IMR-90 (cell line): ENCODE data around the gene LCNL1. TPM values are rescaled to one million over a fixed set of nuclear protein-coding genes. Genes with fewer than 3 reads are reported as not detected.

Experiments used
- ATAC-seq: fragments of 200-7000 bp; cut with Tn5 transposase; 2 replicates; pipeline ENCODE4 v1.9.1; 2020; ENCODE audit warnings: low read depth, mild to moderate bottlenecking, moderate library complexity
- BruUV-seq: library from RNA; stranded (reverse); fragments of 400-500 nt; replicated peaks from 2 replicates; lab custom pipeline; 2021; lab: Mats Ljungman, UMichigan
- CTCF ChIA-PET: fragments of 300-600 bp; formaldehyde crosslinking; extraction: SDS; loops from one replicate; lab custom pipeline; 2021; ENCODE audit warnings: antibody characterized with exemption; lab: Yijun Ruan, JAX
- POLR2A ChIA-PET: fragments of 300-600 bp; sonication (Branson Sonifier 250); formaldehyde crosslinking; loops from one replicate; lab custom pipeline; 2022; ENCODE audit warnings: antibody characterized with exemption; ENCODE audit not compliant: unreplicated experiment; lab: Charles Lee
- DNase-seq: peaks from one replicate; pipeline ENCODE4 v3.0.0; 2013
- H2AFZ ChIP-seq: replicated peaks from 2 replicates; pipeline ENCODE3; 2013; ENCODE audit warnings: low read length, mild to moderate bottlenecking; ENCODE audit not compliant: poor library complexity
- H2AK5ac ChIP-seq: 2 replicates; pipeline ENCODE4 v1.6.1; 2013; ENCODE audit warnings: low read depth, low read length, inconsistent platforms
- H2AK9ac ChIP-seq: replicated peaks from 2 replicates; pipeline ENCODE3; 2013; ENCODE audit warnings: mild to moderate bottlenecking, low read depth, low read length, moderate library complexity; ENCODE audit not compliant: poor library complexity
- H2BK120ac ChIP-seq: 2 replicates; pipeline ENCODE4 v1.6.1; 2013; ENCODE audit warnings: low read depth, low read length, inconsistent platforms
- H2BK15ac ChIP-seq: 3 replicates; pipeline ENCODE4 v1.6.1; 2013; ENCODE audit warnings: low read depth, low read length, inconsistent platforms
- H2BK20ac ChIP-seq: 2 replicates; pipeline ENCODE4 v1.6.1; 2013; ENCODE audit warnings: low read depth, mild to moderate bottlenecking, inconsistent platforms, low read length, moderate library complexity
- H2BK5ac ChIP-seq: 2 replicates; pipeline ENCODE4 v1.6.1; 2013; ENCODE audit warnings: mild to moderate bottlenecking, low read depth, low read length, inconsistent platforms; ENCODE audit not compliant: poor library complexity, severe bottlenecking
- H3K14ac ChIP-seq: replicated peaks from 2 replicates; pipeline ENCODE4 v1.6.1; 2013; ENCODE audit warnings: low read depth, low read length, inconsistent platforms
- H3K18ac ChIP-seq: 2 replicates; pipeline ENCODE4 v1.6.1; 2013; ENCODE audit warnings: low read depth, low read length, control low read depth
- H3K23ac ChIP-seq: 2 replicates; pipeline ENCODE4 v1.6.1; 2013; ENCODE audit warnings: low read depth, low read length, inconsistent platforms
- H3K27ac ChIP-seq: 2 replicates; pipeline ENCODE4 v1.5.1; 2013; ENCODE audit warnings: mild to moderate bottlenecking, control low read depth, low read length; ENCODE audit not compliant: insufficient read depth
- H3K27me3 ChIP-seq: 2 replicates; pipeline ENCODE4 v1.6.1; 2013; ENCODE audit warnings: low read length; ENCODE audit not compliant: control insufficient read depth, insufficient read depth
- H3K36me3 ChIP-seq: 2 replicates; pipeline ENCODE4 v1.6.1; 2013; ENCODE audit warnings: low read length, mixed read lengths; ENCODE audit not compliant: control insufficient read depth, insufficient read depth
- H3K4ac ChIP-seq: 2 replicates; pipeline ENCODE4 v1.6.1; 2013; ENCODE audit warnings: low read depth, low read length, inconsistent platforms
- H3K4me1 ChIP-seq: 2 replicates; pipeline ENCODE4 v1.6.1; 2013; ENCODE audit warnings: low read length, mixed read lengths; ENCODE audit not compliant: control insufficient read depth, insufficient read depth
- H3K4me2 ChIP-seq: 2 replicates; pipeline ENCODE4 v1.6.1; 2013; ENCODE audit warnings: low read depth, mild to moderate bottlenecking, control low read depth, low read length, moderate library complexity
- H3K4me3 ChIP-seq: 2 replicates; pipeline ENCODE4 v1.5.1; 2013; ENCODE audit warnings: low read depth, mild to moderate bottlenecking, control low read depth, low read length, moderate library complexity; ENCODE audit not compliant: insufficient read depth
- H3K56ac ChIP-seq: 2 replicates; pipeline ENCODE4 v1.6.1; 2013; ENCODE audit warnings: low read length, inconsistent platforms; ENCODE audit not compliant: insufficient read depth; ENCODE audit errors: extremely low read depth
- H3K79me1 ChIP-seq, 2 experiments: 2 replicates each; pipeline ENCODE4 v1.6.1; 2013; ENCODE audit warnings: low read length in 2 of 2, inconsistent platforms in 1 of 2, low read depth in 1 of 2
- H3K9ac ChIP-seq: 2 replicates; pipeline ENCODE4 v1.6.1; 2013; ENCODE audit warnings: low read depth, low read length, control low read depth
- H3K9me1 ChIP-seq: 2 replicates; pipeline ENCODE4 v1.6.1; 2013; ENCODE audit warnings: low read length, inconsistent platforms; ENCODE audit not compliant: insufficient read depth
- H3K9me3 ChIP-seq: 2 replicates; pipeline ENCODE4 v1.6.1; 2013; ENCODE audit warnings: low read length; ENCODE audit not compliant: control insufficient read depth, insufficient read depth
- H4K20me1 ChIP-seq: 2 replicates; pipeline ENCODE4 v1.6.1; 2013; ENCODE audit warnings: low read length, inconsistent platforms; ENCODE audit not compliant: insufficient read depth
- H4K5ac ChIP-seq: 2 replicates; pipeline ENCODE4 v1.6.1; 2013; ENCODE audit warnings: mild to moderate bottlenecking, low read depth, low read length, control low read depth
- H4K8ac ChIP-seq, 2 experiments: 2 replicates each; pipeline ENCODE4 v1.6.1; 2013; ENCODE audit warnings: low read depth in 2 of 2, low read length in 2 of 2, control low read depth in 1 of 2, inconsistent platforms in 1 of 2
- H4K91ac ChIP-seq: 2 replicates; pipeline ENCODE4 v1.6.1; 2013; ENCODE audit warnings: low read depth, low read length, inconsistent platforms; ENCODE audit not compliant: insufficient read depth
- BHLHE40 ChIP-seq: fragments of 150-350 bp; IDR thresholded peaks from 2 replicates; pipeline ENCODE4 v1.6.1; 2016; ENCODE audit warnings: mild to moderate bottlenecking, low read depth, low read length
- CEBPB ChIP-seq: IDR thresholded peaks from 2 replicates; pipeline ENCODE4 v1.6.1; 2012; ENCODE audit warnings: low read depth, low read length, improper control_type of control experiment
- CHD1 ChIP-seq: IDR thresholded peaks from 2 replicates; pipeline ENCODE4 v1.6.1; 2012; ENCODE audit warnings: low read depth, low read length, improper control_type of control experiment
- FOS ChIP-seq: fragments of 150-350 bp; IDR thresholded peaks from 2 replicates; pipeline ENCODE4 v1.6.1; 2016; ENCODE audit warnings: low read depth, low read length
- MAFK ChIP-seq: IDR thresholded peaks from 2 replicates; pipeline ENCODE4 v1.6.1; 2012; ENCODE audit warnings: low read depth, low read length, improper control_type of control experiment
- MAZ ChIP-seq: IDR thresholded peaks from 2 replicates; pipeline ENCODE4 v1.6.1; 2012; ENCODE audit warnings: low read depth, mild to moderate bottlenecking, low read length, improper control_type of control experiment, moderate library complexity, borderline replicate concordance
- MXI1 ChIP-seq: IDR thresholded peaks from 2 replicates; pipeline ENCODE4 v1.6.1; 2012; ENCODE audit warnings: low read depth, mild to moderate bottlenecking, low read length, moderate library complexity, borderline replicate concordance
- NFE2L2 ChIP-seq: fragments of 150-350 bp; IDR thresholded peaks from 2 replicates; pipeline ENCODE4 v1.6.1; 2016; ENCODE audit warnings: low read depth, mild to moderate bottlenecking, low read length
- POLR2A ChIP-seq: IDR thresholded peaks from 2 replicates; pipeline ENCODE4 v1.6.1; 2012; ENCODE audit warnings: mild to moderate bottlenecking, low read depth, low read length
- RAD21 ChIP-seq: IDR thresholded peaks from 2 replicates; pipeline ENCODE4 v1.6.1; 2012; ENCODE audit warnings: low read length, improper control_type of control experiment
- RCOR1 ChIP-seq: IDR thresholded peaks from 2 replicates; pipeline ENCODE4 v1.6.1; 2012; ENCODE audit warnings: mild to moderate bottlenecking, low read length, improper control_type of control experiment; ENCODE audit not compliant: insufficient replicate concordance
- RFX5 ChIP-seq: IDR thresholded peaks from 2 replicates; pipeline ENCODE4 v1.8.0; 2012; ENCODE audit warnings: low read depth, mild to moderate bottlenecking, low read length, moderate library complexity
- SMC3 ChIP-seq: fragments of 150-350 bp; IDR thresholded peaks from 2 replicates; pipeline ENCODE4 v1.6.1; 2016; ENCODE audit warnings: low read depth, mild to moderate bottlenecking, antibody characterized with exemption, low read length, moderate library complexity
- WGBS, 2 experiments: methylation state at CpG; one replicate each; pipeline versions ENCODE4 v1.1.5 to v1.1.7; 2013; ENCODE audit warnings: missing lambda C conversion rate in 2 of 2; ENCODE audit not compliant: insufficient read length in 1 of 2; ENCODE audit errors: extremely low coverage in 2 of 2; 5-methylcytosine and 5-hydroxymethylcytosine counted together
- dilution Hi-C: fragments of 300-500 bp; cut with HindIII; formaldehyde crosslinking; loops from one replicate; pipeline ENCODE4 v1.14.3; 2018; ENCODE audit warnings: low sequenced_read_pairs; ENCODE audit not compliant: unreplicated experiment
- in situ Hi-C: fragments of 300-500 bp; cut with MboI; formaldehyde crosslinking; loops from 3 replicates; pipeline ENCODE4 v1.14.3; 2019; ENCODE audit warnings: low sequenced_read_pairs, inconsistent platforms, mixed read lengths
- intact Hi-C: fragments of 100-400 bp; cut with micrococcal nuclease; formaldehyde crosslinking; loops from 2 replicates; pipeline ENCODE4 v1.10.0; 2022
- polyA plus RNA-seq, 3 experiments: library from polyadenylated mRNA; depleted of rRNA; stranded (reverse); fragments of >200 nt; gene quantifications; 2 replicates each; pipeline ENCODE4 v1.2.3, GENCODE V29; 2012; ENCODE audit warnings: low replicate concordance in 1 of 3
- total RNA-seq: library from RNA; depleted of rRNA; stranded (reverse); fragments of >200 nt; gene quantifications from 2 replicates; pipeline ENCODE4 v1.2.3, GENCODE V29; 2012
- TF ChIP-seq, protein P1 (sequence below): fragments of 150-350 bp; IDR thresholded peaks from 2 replicates; pipeline ENCODE4 v1.6.1; 2016; ENCODE audit warnings: low read depth, mild to moderate bottlenecking, low read length, moderate library complexity, borderline replicate concordance
- TF ChIP-seq, protein P2 (sequence below): conservative IDR thresholded peaks from 2 replicates; pipeline ENCODE4 v1.5.1; 2012; ENCODE audit warnings: mild to moderate bottlenecking, low read depth, low read length, improper control_type of control experiment
- TF ChIP-seq, protein P3 (sequence below): fragments of 150-350 bp; IDR thresholded peaks from 2 replicates; pipeline ENCODE4 v1.6.1; 2017; ENCODE audit warnings: mild to moderate bottlenecking, antibody characterized with exemption, low read length, low read depth

The LCNL1 gene
- total and polyA plus RNA-seq, 2 of the 4 experiments (the other 2 are of a cell fraction), result 0.15 TPM; not detected in 1

DNA sequence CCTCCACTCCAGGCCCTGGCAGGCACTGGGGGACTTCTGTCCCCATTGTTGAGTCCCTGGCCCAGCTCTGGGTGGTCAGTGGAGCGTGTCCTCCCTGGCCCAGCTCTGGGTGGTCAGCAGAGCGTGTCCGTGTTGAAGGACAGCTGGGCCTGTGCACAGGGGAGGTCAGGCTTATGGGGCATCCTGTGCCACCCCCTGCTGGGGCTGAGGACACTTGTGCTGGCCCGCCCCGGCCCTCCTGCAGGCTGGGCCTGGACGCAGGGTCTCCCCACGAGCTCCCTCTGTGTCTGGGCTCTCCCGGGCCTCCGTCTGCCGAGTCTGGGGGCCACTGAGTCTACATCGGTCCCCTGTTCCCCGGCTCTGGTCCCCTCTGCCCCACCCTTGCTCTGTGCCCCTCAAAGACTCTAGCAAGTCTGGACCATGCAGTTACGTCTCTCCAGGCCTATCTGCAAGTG, 25.1 kb downstream of the LCNL1 start:
- H3K27ac ChIP-seq, result no peak overlapping the region
- H3K56ac ChIP-seq, result no peak overlapping the region
- no peak for DNase-seq
- H3K27me3 ChIP-seq, result no peaks in the 10 kb centered on the region
- TF ChIP-seq RCOR1, result no peak
- no peak for TF ChIP-seq CEBPB
- TF ChIP-seq POLR2A, result no peak
- no peak for TF ChIP-seq FOS
- TF ChIP-seq RFX5, result no peak
- TF ChIP-seq, protein P1, sequence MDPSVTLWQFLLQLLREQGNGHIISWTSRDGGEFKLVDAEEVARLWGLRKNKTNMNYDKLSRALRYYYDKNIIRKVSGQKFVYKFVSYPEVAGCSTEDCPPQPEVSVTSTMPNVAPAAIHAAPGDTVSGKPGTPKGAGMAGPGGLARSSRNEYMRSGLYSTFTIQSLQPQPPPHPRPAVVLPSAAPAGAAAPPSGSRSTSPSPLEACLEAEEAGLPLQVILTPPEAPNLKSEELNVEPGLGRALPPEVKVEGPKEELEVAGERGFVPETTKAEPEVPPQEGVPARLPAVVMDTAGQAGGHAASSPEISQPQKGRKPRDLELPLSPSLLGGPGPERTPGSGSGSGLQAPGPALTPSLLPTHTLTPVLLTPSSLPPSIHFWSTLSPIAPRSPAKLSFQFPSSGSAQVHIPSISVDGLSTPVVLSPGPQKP, result no peak
- TF ChIP-seq, protein P2, sequence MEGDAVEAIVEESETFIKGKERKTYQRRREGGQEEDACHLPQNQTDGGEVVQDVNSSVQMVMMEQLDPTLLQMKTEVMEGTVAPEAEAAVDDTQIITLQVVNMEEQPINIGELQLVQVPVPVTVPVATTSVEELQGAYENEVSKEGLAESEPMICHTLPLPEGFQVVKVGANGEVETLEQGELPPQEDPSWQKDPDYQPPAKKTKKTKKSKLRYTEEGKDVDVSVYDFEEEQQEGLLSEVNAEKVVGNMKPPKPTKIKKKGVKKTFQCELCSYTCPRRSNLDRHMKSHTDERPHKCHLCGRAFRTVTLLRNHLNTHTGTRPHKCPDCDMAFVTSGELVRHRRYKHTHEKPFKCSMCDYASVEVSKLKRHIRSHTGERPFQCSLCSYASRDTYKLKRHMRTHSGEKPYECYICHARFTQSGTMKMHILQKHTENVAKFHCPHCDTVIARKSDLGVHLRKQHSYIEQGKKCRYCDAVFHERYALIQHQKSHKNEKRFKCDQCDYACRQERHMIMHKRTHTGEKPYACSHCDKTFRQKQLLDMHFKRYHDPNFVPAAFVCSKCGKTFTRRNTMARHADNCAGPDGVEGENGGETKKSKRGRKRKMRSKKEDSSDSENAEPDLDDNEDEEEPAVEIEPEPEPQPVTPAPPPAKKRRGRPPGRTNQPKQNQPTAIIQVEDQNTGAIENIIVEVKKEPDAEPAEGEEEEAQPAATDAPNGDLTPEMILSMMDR, result no peak
- TF ChIP-seq, protein P3, sequence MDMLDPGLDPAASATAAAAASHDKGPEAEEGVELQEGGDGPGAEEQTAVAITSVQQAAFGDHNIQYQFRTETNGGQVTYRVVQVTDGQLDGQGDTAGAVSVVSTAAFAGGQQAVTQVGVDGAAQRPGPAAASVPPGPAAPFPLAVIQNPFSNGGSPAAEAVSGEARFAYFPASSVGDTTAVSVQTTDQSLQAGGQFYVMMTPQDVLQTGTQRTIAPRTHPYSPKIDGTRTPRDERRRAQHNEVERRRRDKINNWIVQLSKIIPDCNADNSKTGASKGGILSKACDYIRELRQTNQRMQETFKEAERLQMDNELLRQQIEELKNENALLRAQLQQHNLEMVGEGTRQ, result no peak
- no peak for TF ChIP-seq MAZ
- no peak for TF ChIP-seq SMC3
- TF ChIP-seq NFE2L2, result no peak
- no peak for TF ChIP-seq MAFK
- TF ChIP-seq RAD21, result no peak
- no peak for TF ChIP-seq MXI1
- TF ChIP-seq CHD1, result no peak
- TF ChIP-seq BHLHE40, result no peak
- H2BK120ac ChIP-seq, result no peak overlapping the region
- H2BK15ac ChIP-seq, result no peak overlapping the region
- H3K4me1 ChIP-seq, result peaks cover 11% of the 10 kb centered on the region
- no peak overlapping the region for H3K9ac ChIP-seq
- no peak overlapping the region for H3K4ac ChIP-seq
- ATAC-seq, result no peak
- in situ Hi-C loops, result no loop called here
- no peaks in the 10 kb centered on the region for H3K9me3 ChIP-seq
- peak overlapping the region; percentile 5 for H2AFZ ChIP-seq
- peaks cover 8% of the 10 kb centered on the region for H4K20me1 ChIP-seq
- H3K4me3 ChIP-seq, result no peak overlapping the region
- no peak overlapping the region for H2BK20ac ChIP-seq
- peaks cover 5% of the 10 kb centered on the region; the same call in 1 of the 2 replicates for H3K9me1 ChIP-seq
- no peak overlapping the region for H4K8ac ChIP-seq
- whole genome bisulfite sequencing, 2 experiments, result 88% methylated on average over 11 of the region's 13 CpGs; no CpG with 5 or more reads in 1 of the 2 experiments
- no peak overlapping the region for H2BK5ac ChIP-seq
- ChIA-PET POLR2A (no interaction called here), CTCF (interaction anchor here (0.9 kb wide), 1 partner anchor 27 kb away, joined by 3 read pairs; no protein-coding TSS in a partner anchor)
- no TSS peak for BruUV-seq
- H2AK9ac ChIP-seq, result no peak overlapping the region
- no peak overlapping the region for H4K91ac ChIP-seq
- dilution Hi-C loops, result no loop called here
- intact Hi-C loops, result loop anchor here (2.0 kb wide), 1 partner anchor 21 kb away; the partner anchor contains the start of gene ABCA2
- no peak overlapping the region for H3K14ac ChIP-seq
- peaks cover 23% of the 10 kb centered on the region for H3K36me3 ChIP-seq
- no peak overlapping the region for H4K5ac ChIP-seq
- no peak overlapping the region for H3K18ac ChIP-seq
- H3K4me2 ChIP-seq, result no peak overlapping the region
- peak overlapping the region; percentile 10; the same call in 1 of the 2 replicates for H2AK5ac ChIP-seq
- no peak overlapping the region for H3K23ac ChIP-seq
- no peaks in the 10 kb centered on the region for H3K79me1 ChIP-seq
